B cell (primary cell): ENCODE data around the gene WEE1. TPM values are rescaled to one million over a fixed set of nuclear protein-coding genes. Genes with fewer than 3 reads are reported as not detected.

Experiments used
- ATAC-seq: fragments of 200-7000 bp; cut with Tn5 transposase; one replicate; pipeline ENCODE4 v1.10.0; 2021; ENCODE audit warnings: low read depth, mild to moderate bottlenecking, moderate number of reproducible peaks, moderate library complexity
- CTCF ChIA-PET: fragments of 350-600 bp; sonication (Branson Sonifier 250); formaldehyde crosslinking; loops from one replicate; lab custom pipeline; 2021; ENCODE audit warnings: antibody characterized with exemption, inconsistent platforms; lab: Charles Lee
- POLR2A ChIA-PET: fragments of 350-600 bp; sonication (Branson Sonifier 250); formaldehyde crosslinking; loops from one replicate; lab custom pipeline; 2021; ENCODE audit warnings: antibody characterized with exemption; lab: Charles Lee
- DNase-seq: peaks from one replicate; pipeline ENCODE4 v3.0.0; 2013
- H2AFZ ChIP-seq: 2 replicates; pipeline ENCODE4 v1.6.1; 2012; ENCODE audit warnings: mild to moderate bottlenecking, low read depth, low read length; ENCODE audit not compliant: insufficient read depth, poor library complexity, severe bottlenecking
- H3K27ac ChIP-seq, 2 donors: 1 replicate in 1 of 2; 2 replicates in 1 of 2; pipeline ENCODE4 v1.5.1; 2012 to 2013; ENCODE audit warnings: low read length in 2 of 2, mild to moderate bottlenecking in 2 of 2, moderate library complexity in 1 of 2
- H3K27me3 ChIP-seq, 4 experiments: fragments of 200-600 bp in 1 of 4; sonication (generic) in 1 of 4; replicated peaks in 1 of 4; 1 replicate in 2 of 4; 2 replicates in 2 of 4; pipeline versions ENCODE4 v1.6.1 to v1.7.0; 2013 to 2016; ENCODE audit warnings: low read length in 3 of 4, mild to moderate bottlenecking in 2 of 4, mixed read lengths in 1 of 4, moderate library complexity in 1 of 4; ENCODE audit not compliant: insufficient read depth in 4 of 4, control insufficient read depth in 3 of 4; ENCODE audit errors: control extremely low read depth in 1 of 4
- H3K36me3 ChIP-seq, 2 experiments: replicated peaks in 1 of 2; 1 replicate in 1 of 2; 2 replicates in 1 of 2; pipeline versions ENCODE4 v1.6.1 to v1.7.1; 2013; ENCODE audit warnings: low read length in 1 of 2; ENCODE audit not compliant: insufficient read depth in 2 of 2, control insufficient read depth in 1 of 2; ENCODE audit errors: control extremely low read depth in 1 of 2, extremely low read depth in 1 of 2
- H3K4me1 ChIP-seq, 2 donors: fragments of 200-600 bp in 1 of 2; sonication (generic) in 1 of 2; 1 replicate in 1 of 2; 2 replicates in 1 of 2; pipeline versions ENCODE4 v1.5.1 to v1.6.1; 2013 to 2017; ENCODE audit warnings: low read length in 2 of 2; ENCODE audit not compliant: control insufficient read depth in 2 of 2, insufficient read depth in 2 of 2
- H3K4me2 ChIP-seq: replicated peaks from 2 replicates; pipeline ENCODE3; 2012; ENCODE audit warnings: mild to moderate bottlenecking, low read depth, low read length; ENCODE audit not compliant: poor library complexity, severe bottlenecking
- H3K4me3 ChIP-seq, 5 experiments: fragments of 200-600 bp in 1 of 5; sonication (generic) in 1 of 5; 1 replicate in 3 of 5; 2 replicates in 2 of 5; pipeline versions ENCODE4 v1.5.1 to v1.7.0; 2011 to 2016; ENCODE audit warnings: low read length in 4 of 5, mild to moderate bottlenecking in 4 of 5, low read depth in 2 of 5, control low read depth in 1 of 5, moderate library complexity in 1 of 5; ENCODE audit not compliant: insufficient read depth in 1 of 5; ENCODE audit errors: control extremely low read depth in 1 of 5, extremely low read depth in 1 of 5
- H3K79me2 ChIP-seq: fragments of 200-600 bp; sonication (generic); one replicate; pipeline ENCODE4 v1.6.0; 2016; ENCODE audit warnings: low read length; ENCODE audit not compliant: control insufficient read depth, insufficient read depth
- H3K9ac ChIP-seq: fragments of 200-600 bp; sonication (generic); 2 replicates; pipeline ENCODE4 v1.6.1; 2017; ENCODE audit warnings: mild to moderate bottlenecking, low read length, moderate library complexity
- H3K9me3 ChIP-seq, 3 donors: one replicate each; pipeline versions ENCODE4 v1.6.1 to v1.7.1; 2013; ENCODE audit warnings: low read length in 2 of 3; ENCODE audit not compliant: control insufficient read depth in 2 of 3, insufficient read depth in 1 of 3; ENCODE audit errors: control extremely low read depth in 1 of 3
- H4K20me1 ChIP-seq: 2 replicates; pipeline ENCODE4 v1.6.0; 2012; ENCODE audit warnings: mild to moderate bottlenecking, low read length; ENCODE audit not compliant: insufficient read depth, control insufficient read depth, poor library complexity, severe bottlenecking
- H3K27ac Mint-ChIP-seq: one replicate; pipeline ENCODE4 v1.8.0; 2021; ENCODE audit warnings: mixed read lengths
- H3K27me3 Mint-ChIP-seq: one replicate; pipeline ENCODE4 v1.8.0; 2021; ENCODE audit warnings: mixed read lengths
- H3K4me1 Mint-ChIP-seq: one replicate; pipeline ENCODE4 v1.8.0; 2021; ENCODE audit warnings: mixed read lengths
- H3K4me3 Mint-ChIP-seq: one replicate; pipeline ENCODE4 v1.8.0; 2021; ENCODE audit warnings: mixed read lengths
- H3K9me3 Mint-ChIP-seq: one replicate; pipeline ENCODE4 v1.8.0; 2022; ENCODE audit warnings: mixed read lengths; ENCODE audit not compliant: insufficient read depth
- CTCF ChIP-seq: fragments of 200-600 bp; IDR thresholded peaks from one replicate; pipeline ENCODE4 v1.8.0; 2022; ENCODE audit warnings: antibody characterized with exemption, mild to moderate bottlenecking
- EZH2 ChIP-seq: IDR thresholded peaks from 2 replicates; pipeline ENCODE4 v1.6.1; 2012; ENCODE audit warnings: borderline replicate concordance, low read depth, mild to moderate bottlenecking, moderate library complexity, low read length; ENCODE audit not compliant: insufficient read depth, poor library complexity, severe bottlenecking
- WGBS: methylation state at CpG from one replicate; pipeline ENCODE4 v1.1.5; 2013; ENCODE audit warnings: missing lambda C conversion rate; ENCODE audit not compliant: insufficient coverage; 5-methylcytosine and 5-hydroxymethylcytosine counted together
- intact Hi-C: fragments of 100-400 bp; cut with micrococcal nuclease; formaldehyde crosslinking; loops from one replicate; pipeline ENCODE4 v1.10.0; 2022
- polyA plus RNA-seq: library from polyadenylated mRNA; depleted of rRNA; stranded (reverse); fragments of >200 nt; gene quantifications from 2 replicates; pipeline ENCODE4 v1.2.3, GENCODE V29; 2012
- total RNA-seq, 2 donors: library from RNA; stranded (reverse); fragments of 120-200 nt in 1 of 2; gene quantifications; 1 replicate in 1 of 2; 2 replicates in 1 of 2; pipeline versions ENCODE4 v1.2.3 to v1.2.4, GENCODE V29; 2013 to 2022

Gene WEE1
- total and polyA plus RNA-seq, 2 donors (not counting 1 experiment from before 2014, with no cell fraction given), result 14.7 to 31.3 TPM

GRCh38 chr11:9590717-9591116 lies 17.2 kb downstream of the WEE1 start:
- ChIA-PET POLR2A (interaction anchor here (0.7 kb wide), 1 partner anchor 141 kb away, joined by 3 read pairs; no protein-coding TSS in a partner anchor), CTCF (interaction anchor here (1.8 to 3.0 kb wide), 2 partner anchors 10 to 14 kb away, joined by 7 to 10 read pairs; no protein-coding TSS in a partner anchor)
- H3K4me3 Mint-ChIP-seq, result no peak overlapping the region
- ATAC-seq, result no peak
- H3K79me2 ChIP-seq, result no peaks in the 10 kb centered on the region
- DNase-seq, result no peak
- no peaks in the 10 kb centered on the region for H3K9me3 ChIP-seq
- no peak overlapping the region for H3K27ac Mint-ChIP-seq
- no CpG with 5 or more reads among the region's 4 CpGs for WGBS
- no peak overlapping the region for H3K4me2 ChIP-seq
- H3K9me3 Mint-ChIP-seq, result no peaks in the 10 kb centered on the region
- H4K20me1 ChIP-seq, result no peaks in the 10 kb centered on the region
- peaks cover 9 to 31% of the 10 kb centered on the region in 2 experiments for H3K36me3 ChIP-seq
- no peak overlapping the region for H3K4me3 ChIP-seq
- H3K4me1 ChIP-seq, result peaks cover 10 to 15% of the 10 kb centered on the region in 2 donors
- H3K27ac ChIP-seq, result no peak overlapping the region
- no peak overlapping the region for H2AFZ ChIP-seq
- no peaks in the 10 kb centered on the region for H3K27me3 ChIP-seq
- H3K9ac ChIP-seq, result no peak overlapping the region
- intact Hi-C loops, result no loop called here
- no peak for TF ChIP-seq EZH2
- TF ChIP-seq CTCF, result no peak
- H3K4me1 Mint-ChIP-seq, result peaks cover 14% of the 10 kb centered on the region
- no peaks in the 10 kb centered on the region for H3K27me3 Mint-ChIP-seq

GRCh38 chr11:9594267-9595046 lies 21.0 kb downstream of the WEE1 start:
- ATAC-seq (no peak), DNase-seq (no peak)
- WGBS, result 96% methylated on average over 11 of the region's 11 CpGs
- Mint-ChIP-seq H3K27ac (peak overlapping the region; percentile 1), H3K9me3 (no peaks in the 10 kb centered on the region), H3K4me3 (no peak overlapping the region), H3K4me1 (peaks cover 31% of the 10 kb centered on the region), H3K27me3 (no peaks in the 10 kb centered on the region)
- ChIA-PET CTCF (interaction anchor here (1.6 to 8.2 kb wide), 2 partner anchors 17 to 59 kb away, joined by 6 to 95 read pairs; no protein-coding TSS in a partner anchor), POLR2A (interaction anchor here (1.0 kb wide), 1 partner anchor 22 kb away, joined by 3 read pairs; no protein-coding TSS in a partner anchor)
- peaks cover 21 to 30% of the 10 kb centered on the region in 2 donors for H3K4me1 ChIP-seq
- H3K27me3 ChIP-seq, result no peaks in the 10 kb centered on the region
- H3K27ac ChIP-seq, result no peak overlapping the region
- no peaks in the 10 kb centered on the region for H4K20me1 ChIP-seq
- TF ChIP-seq EZH2 (no peak), CTCF (no peak)
- no peak overlapping the region for H3K4me3 ChIP-seq
- peaks cover 3% of the 10 kb centered on the region in 2 experiments for H3K36me3 ChIP-seq
- H2AFZ ChIP-seq, result peak overlapping the region; percentile 50
- no peak overlapping the region for H3K9ac ChIP-seq
- no peaks in the 10 kb centered on the region for H3K79me2 ChIP-seq
- no peaks in the 10 kb centered on the region for H3K9me3 ChIP-seq
- intact Hi-C loops, result loop anchor here (2.0 kb wide), 1 partner anchor 20 kb away; no protein-coding TSS in a partner anchor
- H3K4me2 ChIP-seq, result peak overlapping the region; percentile 4
